Measurements from ENCODE around the gene RFLNA. TPM values are rescaled to one million over a fixed set of nuclear protein-coding genes. Genes with fewer than 3 reads are reported as not detected.
A peak's percentile ranks its signal among the peaks of the same experiment; 100 is the strongest.

Gene RFLNA
- total and polyA plus RNA-seq, 11 donors: 0.06 to 0.63 (median 0.22) TPM; not detected in 5

- ATAC-seq: no peak
- DNase-seq: no peak
- 54 to 72% (median 71%) methylated on average over 9 to 11 of the region's 11 CpGs for WGBS, 4 donors
- Histone ChIP-seq H3K4me1 (peaks cover 0 to 6% (median 0%) of the 10 kb centered on the region in 12 donors), H3K27me3 (no peaks in the 10 kb centered on the region), H3K36me3 (peaks cover 6 to 13% (median 12%) of the 10 kb centered on the region in 9 donors), H3K27ac (no peak overlapping the region), H3K4me3 (no peak overlapping the region), H3K9me3 (peaks cover 0 to 18% (median 11%) of the 10 kb centered on the region in 12 donors)
- no peak for TF ChIP-seq POLR2A (IDR thresholded peaks at IDR 0.05)
- TF ChIP-seq, protein P1, sequence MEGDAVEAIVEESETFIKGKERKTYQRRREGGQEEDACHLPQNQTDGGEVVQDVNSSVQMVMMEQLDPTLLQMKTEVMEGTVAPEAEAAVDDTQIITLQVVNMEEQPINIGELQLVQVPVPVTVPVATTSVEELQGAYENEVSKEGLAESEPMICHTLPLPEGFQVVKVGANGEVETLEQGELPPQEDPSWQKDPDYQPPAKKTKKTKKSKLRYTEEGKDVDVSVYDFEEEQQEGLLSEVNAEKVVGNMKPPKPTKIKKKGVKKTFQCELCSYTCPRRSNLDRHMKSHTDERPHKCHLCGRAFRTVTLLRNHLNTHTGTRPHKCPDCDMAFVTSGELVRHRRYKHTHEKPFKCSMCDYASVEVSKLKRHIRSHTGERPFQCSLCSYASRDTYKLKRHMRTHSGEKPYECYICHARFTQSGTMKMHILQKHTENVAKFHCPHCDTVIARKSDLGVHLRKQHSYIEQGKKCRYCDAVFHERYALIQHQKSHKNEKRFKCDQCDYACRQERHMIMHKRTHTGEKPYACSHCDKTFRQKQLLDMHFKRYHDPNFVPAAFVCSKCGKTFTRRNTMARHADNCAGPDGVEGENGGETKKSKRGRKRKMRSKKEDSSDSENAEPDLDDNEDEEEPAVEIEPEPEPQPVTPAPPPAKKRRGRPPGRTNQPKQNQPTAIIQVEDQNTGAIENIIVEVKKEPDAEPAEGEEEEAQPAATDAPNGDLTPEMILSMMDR (IDR thresholded peaks at IDR 0.05): no peak
- intact Hi-C loops (cut with DNase I): loop anchor here (2.0 to 10.0 kb wide), 10 partner anchors 262 to 575 kb away; no protein-coding TSS in a partner anchor
Measured at GRCh38 chr12:124319368-124320050, 24.6 kb downstream of the RFLNA start.

- Histone ChIP-seq H3K9me3 (peaks cover 0 to 24% (median 11%) of the 10 kb centered on the region in 12 donors), H3K4me1 (peaks cover 0 to 6% (median 0%) of the 10 kb centered on the region in 12 donors), H3K27me3 (no peaks in the 10 kb centered on the region), H3K36me3 (peaks cover 6 to 28% (median 27%) of the 10 kb centered on the region in 9 donors), H3K4me3 (no peak overlapping the region), H3K27ac (no peak overlapping the region)
- 37 to 46% (median 41%) methylated on average over 2 to 6 of the region's 6 CpGs for WGBS, 4 donors
- TF ChIP-seq POLR2A (IDR thresholded peaks at IDR 0.05): no peak
- TF ChIP-seq, protein P1 (IDR thresholded peaks at IDR 0.05): peak; percentile 83 to 97 (median 94)
- ATAC-seq (peak; percentile 68 to 78 (median 74)), DNase-seq (peak; percentile 58 to 84 (median 65))
- intact Hi-C loops (cut with DNase I): loop anchor here (2.0 to 10.0 kb wide), 8 partner anchors 264 to 454 kb away; no protein-coding TSS in a partner anchor
Measured at GRCh38 chr12:124321040-124321481, 26.2 kb downstream of the RFLNA start.

- H3K4me1 ChIP-seq: peaks cover 0 to 10% (median 1%) of the 10 kb centered on the region in 12 donors
- peaks cover 6 to 34% (median 33%) of the 10 kb centered on the region in 9 donors for H3K36me3 ChIP-seq
- ATAC-seq: peak; percentile 8 to 25 (median 10)
- H3K27ac ChIP-seq: no peak overlapping the region
- no peak for DNase-seq
- no peaks in the 10 kb centered on the region for H3K27me3 ChIP-seq
- TF ChIP-seq, protein P1 (IDR thresholded peaks at IDR 0.05): no peak
- no peak for TF ChIP-seq POLR2A (IDR thresholded peaks at IDR 0.05)
- intact Hi-C loops (cut with DNase I): loop anchor here (2.0 to 10.0 kb wide), 9 partner anchors 264 to 453 kb away; no protein-coding TSS in a partner anchor
- WGBS, 4 donors: 69 to 82% (median 78%) methylated on average over 4 to 7 of the region's 7 CpGs
- no peak overlapping the region for H3K4me3 ChIP-seq
- H3K9me3 ChIP-seq: peaks cover 0 to 24% (median 11%) of the 10 kb centered on the region in 12 donors
Measured at GRCh38 chr12:124321556-124322270, 26.8 kb downstream of the RFLNA start.
